Measurements from ENCODE around the gene ANO1.

GRCh38 chr11:70073871-70074371 is 4.2 kb upstream of the ANO1 start:
- TF ChIP-seq CTCF (IDR thresholded peaks at IDR 0.05), result no peak
- TF ChIP-seq POLR2A (IDR thresholded peaks at IDR 0.05), result no peak

Measured in breast epithelium (tissue), 3 donors.